ENCODE measurements around the gene PRR29.
"Not testable (repeated sequence)": the region's sequence is repeated elsewhere in the genome, so short reads cannot be mapped to it uniquely, and the experiment has no call there.

The PRR29 gene

GRCh38 chr17:64008346-64008745, 10.2 kb downstream of the PRR29 start:
- DNase-seq (ENCODE audit: insufficient read length, low spot score) (no peak), FAIRE-seq (no peak)

GRCh38 chr17:64008830-64009229, 10.7 kb downstream of the PRR29 start:
- FAIRE-seq = no peak
- DNase-seq (ENCODE audit: insufficient read length, low spot score) = no peak

DNA sequence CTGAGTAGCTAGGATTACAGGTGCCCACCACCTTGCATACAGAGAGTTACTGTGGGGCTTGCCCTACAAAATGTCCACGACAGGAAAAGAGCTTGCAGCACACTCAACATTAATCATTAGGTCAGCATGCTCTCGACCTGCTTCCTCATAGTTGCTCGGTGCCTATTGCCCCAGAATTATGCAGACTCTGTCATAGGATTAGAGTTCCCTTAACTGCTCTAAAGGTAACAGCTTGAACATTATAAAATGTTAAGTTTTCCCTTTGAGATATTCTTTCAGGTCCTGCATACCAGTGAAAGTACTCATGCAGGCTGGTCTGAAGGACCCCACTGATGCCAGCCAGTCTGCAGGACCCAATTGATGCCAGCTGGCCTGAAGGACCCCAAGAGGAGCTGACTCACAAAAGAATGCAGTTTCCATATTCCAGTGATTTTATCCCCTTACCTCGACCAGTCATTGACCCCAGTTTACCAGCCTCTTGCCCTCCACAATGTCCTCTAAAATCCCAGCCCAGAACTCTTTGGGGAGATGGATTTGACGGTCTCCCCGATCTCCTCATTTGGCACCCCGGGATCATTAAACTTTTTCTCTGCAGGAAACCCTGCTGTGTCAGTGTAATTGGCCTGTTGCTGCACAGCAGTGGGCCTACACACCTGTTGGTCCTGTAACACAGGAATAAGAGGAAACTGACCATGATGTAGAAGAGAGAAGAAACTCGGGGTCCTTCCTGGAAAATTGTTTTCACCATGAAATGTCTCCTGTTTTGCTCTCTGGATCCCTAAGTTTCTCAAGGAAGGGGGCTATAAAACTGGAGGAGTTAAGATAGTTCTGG, 11.6 kb downstream of the PRR29 start:
- no peak for FAIRE-seq
- DNase-seq (ENCODE audit: insufficient read length, low spot score) = no peak

DNA sequence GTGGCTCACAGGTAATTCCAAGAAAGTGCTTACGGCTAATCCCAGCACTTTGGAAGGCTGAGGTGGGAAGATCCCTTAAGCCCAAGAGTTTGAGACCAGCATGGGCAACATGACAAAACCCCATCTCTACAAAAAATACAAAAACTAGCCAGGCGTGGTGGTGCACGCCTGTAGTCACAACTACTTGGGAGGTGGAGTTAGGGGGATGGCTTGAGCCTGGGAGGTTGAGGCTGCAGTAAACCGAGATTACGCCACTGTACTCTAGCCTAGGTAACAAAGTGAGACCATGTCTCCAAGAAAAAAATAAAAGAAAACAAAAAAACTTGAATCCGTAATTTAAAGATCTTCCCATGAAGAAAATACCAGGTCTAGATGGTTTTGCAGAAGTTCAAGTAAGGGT, 17.3 kb downstream of the PRR29 start:
- no peak for FAIRE-seq
- DNase-seq (ENCODE audit: insufficient read length, low spot score) = no peak

DNA sequence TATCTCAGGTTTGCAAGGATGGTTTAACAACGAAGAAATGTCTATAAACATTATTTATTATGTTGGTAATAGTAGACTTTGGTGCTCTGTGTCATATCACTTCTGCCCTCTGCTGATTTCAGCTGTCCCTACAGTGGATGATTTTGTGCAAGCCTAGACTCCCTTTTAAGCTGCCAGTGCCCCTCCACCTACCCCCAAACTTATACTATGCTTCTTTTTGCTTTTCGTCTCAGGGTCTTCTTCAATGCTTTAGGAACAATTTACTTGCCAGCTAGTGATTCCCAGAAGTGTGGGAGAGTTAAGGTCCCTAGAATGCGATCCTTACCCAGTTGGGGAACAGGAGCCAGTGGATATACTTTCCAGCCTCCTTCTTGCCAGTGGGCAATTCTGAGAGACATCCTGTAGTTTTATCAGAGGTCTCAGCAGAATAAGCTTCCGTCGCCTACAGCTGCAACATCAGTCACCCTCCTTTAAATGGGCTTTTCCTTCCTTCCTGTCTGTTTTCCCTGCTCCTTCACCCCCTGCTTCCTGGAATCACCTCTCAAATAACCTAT, 18.2 kb downstream of the PRR29 start:
- DNase-seq (ENCODE audit: insufficient read length, low spot score) = no peak
- FAIRE-seq = peak; percentile 78

GRCh38 chr17:64016974-64017373, 18.8 kb downstream of the PRR29 start:
- FAIRE-seq (peak; percentile 18), DNase-seq (ENCODE audit: insufficient read length, low spot score) (no peak)

- DNase-seq (ENCODE audit: insufficient read length, low spot score) (no peak), FAIRE-seq (no peak)
Measured at GRCh38 chr17:64017381-64017980, 19.3 kb downstream of the PRR29 start.

DNA sequence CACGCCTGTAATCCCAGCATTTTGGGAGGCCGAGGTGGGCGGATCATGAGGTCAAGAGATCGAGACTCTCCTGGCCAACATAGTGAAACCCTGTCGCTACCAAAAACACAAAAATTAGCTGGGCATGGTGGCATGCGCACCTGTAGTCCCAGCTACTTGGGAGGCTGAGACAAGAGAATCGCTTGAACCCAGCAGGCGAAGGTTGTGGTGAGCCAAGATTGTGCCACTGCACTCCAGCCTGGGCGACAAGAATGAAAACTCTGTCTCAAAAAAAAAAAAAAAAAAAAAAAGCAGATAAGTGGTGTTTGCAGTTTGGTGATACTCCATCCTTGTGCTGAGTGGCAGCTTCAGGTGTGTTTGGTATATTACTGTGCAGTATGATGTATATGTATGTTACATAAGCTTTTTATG, 21.4 kb downstream of the PRR29 start:
- DNase-seq (ENCODE audit: insufficient read length, low spot score); FAIRE-seq: not testable (repeated sequence)

GRCh38 chr17:64020056-64020766, 22.1 kb downstream of the PRR29 start, which contains the start of gene ICAM2:
TSS of gene ICAM2 (minus strand) at chr17:64020633. CDS start at chr17:64006691, 13,942 bp downstream.
- no peak for DNase-seq (ENCODE audit: insufficient read length, low spot score)
- FAIRE-seq = peak; percentile 94

- DNase-seq (ENCODE audit: insufficient read length, low spot score) = no peak
- no peak for FAIRE-seq
Measured at GRCh38 chr17:64022611-64023063, 24.5 kb downstream of the PRR29 start.

- no peak for FAIRE-seq
- DNase-seq (ENCODE audit: insufficient read length, low spot score) = no peak
Measured at GRCh38 chr17:64024215-64024654, 26.1 kb downstream of the PRR29 start.

- DNase-seq (ENCODE audit: insufficient read length, low spot score) (no peak), FAIRE-seq (no peak)
Measured at GRCh38 chr17:64024781-64025731, 26.9 kb downstream of the PRR29 start.

GRCh38 chr17:64025732-64026294, 27.7 kb downstream of the PRR29 start:
- FAIRE-seq = peak; percentile 87

GRCh38 chr17:64028874-64029464, 30.8 kb downstream of the PRR29 start:
- DNase-seq (ENCODE audit: insufficient read length, low spot score) (peak; percentile 45), FAIRE-seq (peak; percentile 70)

More at GRCh38 chr17:64025732-64026294, 27.7 kb downstream of the PRR29 start:
- peak; percentile 34 for DNase-seq (ENCODE audit: insufficient read length, low spot score)

DNA sequence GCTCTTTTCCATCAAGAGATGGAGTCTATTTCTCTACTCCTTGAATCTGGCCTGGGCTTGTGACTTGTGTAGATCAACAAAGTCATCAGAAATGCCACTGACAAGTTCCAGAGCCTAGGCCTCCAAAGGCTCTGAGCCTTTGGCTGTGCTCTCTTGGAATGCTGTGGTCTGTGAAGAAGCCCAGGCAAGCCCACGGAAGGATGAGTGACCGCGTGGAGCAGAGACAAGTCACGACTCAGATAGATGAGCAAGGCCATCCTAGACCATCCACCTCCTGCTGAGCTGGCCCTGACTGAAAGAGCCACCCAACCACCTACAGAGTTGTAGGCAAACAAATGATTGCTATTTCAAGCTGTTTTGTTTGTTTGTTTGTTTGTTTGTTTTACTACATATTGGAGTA, 33.9 kb downstream of the PRR29 start:
- DNase-seq (ENCODE audit: insufficient read length, low spot score) = no peak
- no peak for FAIRE-seq

DNA sequence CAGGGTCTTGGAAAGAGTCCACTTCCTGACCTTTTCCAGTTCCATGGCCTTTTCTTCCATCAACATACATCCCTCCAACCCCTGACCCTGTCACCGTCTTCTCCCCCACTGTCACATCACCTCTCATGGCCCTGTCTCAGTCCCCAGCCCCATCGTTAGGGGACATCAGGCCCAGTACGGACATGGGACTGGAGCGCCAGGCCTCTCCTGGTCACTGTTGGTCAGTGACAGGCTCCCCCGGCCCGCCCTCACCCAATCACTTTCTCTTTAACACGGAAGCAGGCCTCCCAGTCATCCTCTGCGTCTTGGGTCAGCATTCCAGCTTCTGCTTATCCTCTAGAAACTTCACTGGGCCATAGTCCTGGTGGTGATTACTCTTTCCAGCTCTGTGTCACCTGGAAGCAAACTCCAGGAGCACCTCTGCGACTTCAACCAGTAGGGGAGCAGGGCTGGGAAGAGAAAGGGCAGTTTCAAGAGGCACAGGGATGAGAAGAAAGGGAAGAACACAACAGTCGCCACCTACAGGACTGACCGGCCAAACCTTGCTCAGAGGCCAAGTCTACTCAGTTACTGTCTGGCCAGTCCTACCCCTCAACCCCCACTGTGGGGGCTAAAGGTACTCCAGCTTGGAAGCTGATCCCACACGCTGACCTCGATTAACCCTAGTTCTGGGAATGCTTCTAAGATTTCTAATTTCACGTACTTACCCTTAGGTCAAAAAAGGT, 38.2 kb downstream of the PRR29 start:
- no peak for FAIRE-seq

DNA sequence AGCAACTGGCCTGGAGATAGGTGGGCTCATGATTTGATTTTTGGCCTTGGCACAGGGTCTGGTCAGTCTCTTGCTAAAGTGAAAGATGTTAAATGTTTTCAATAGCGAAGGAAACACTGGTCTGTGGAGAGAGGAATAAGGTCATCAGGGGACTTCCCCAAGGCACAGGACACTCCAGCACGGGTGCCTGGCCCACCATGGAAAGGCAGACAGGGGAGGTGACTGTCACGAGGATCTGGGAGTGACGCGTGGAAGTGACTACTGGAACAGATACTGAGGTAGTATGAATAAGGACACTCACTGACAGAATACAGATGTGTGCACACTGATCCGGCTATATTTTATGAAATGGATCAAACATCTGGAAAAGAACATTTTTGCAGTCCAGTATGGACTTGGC, 39.0 kb downstream of the PRR29 start:
- FAIRE-seq (no peak), DNase-seq (ENCODE audit: insufficient read length, low spot score) (no peak)

More for the DNA sequence above, 38.2 kb downstream of the PRR29 start:
- no peak for DNase-seq (ENCODE audit: insufficient read length, low spot score)

GRCh38 chr17:64037802-64038201, 39.7 kb downstream of the PRR29 start:
- FAIRE-seq (no peak), DNase-seq (ENCODE audit: insufficient read length, low spot score) (no peak)
